MG63 (cell line): ENCODE measurements around the gene ITGB2. TPM values are rescaled to one million over a fixed set of nuclear protein-coding genes. Genes with fewer than 3 reads are reported as not detected.

Experiments
- DNase-seq: peaks from one replicate; pipeline ENCODE4 v3.0.0-alpha.2; 2020
- H3K27me3 ChIP-seq: fragments of 250-450 bp; sonication (Bioruptor Pico); 2 replicates; pipeline ENCODE4 v1.5.1; 2020; ENCODE audit warnings: mild to moderate bottlenecking, moderate library complexity
- H3K36me3 ChIP-seq: fragments of 250-450 bp; sonication (Bioruptor Pico); 2 replicates; pipeline ENCODE4 v1.5.1; 2020; ENCODE audit warnings: mild to moderate bottlenecking, moderate library complexity
- H3K4me3 ChIP-seq: fragments of 250-450 bp; sonication (Bioruptor Pico); 2 replicates; pipeline ENCODE4 v1.5.1; 2020; ENCODE audit warnings: mild to moderate bottlenecking, moderate library complexity
- H3K9me3 ChIP-seq: fragments of 250-450 bp; sonication (Bioruptor Pico); 2 replicates; pipeline ENCODE4 v1.5.1; 2020; ENCODE audit warnings: mild to moderate bottlenecking, moderate library complexity
- total RNA-seq: library from RNA; depleted of rRNA; stranded (reverse); fragments of >200 nt; shearing (Covaris generic); gene quantifications from 2 replicates; pipeline ENCODE4 v1.2.3, GENCODE V29; 2014; ENCODE audit warnings: low replicate concordance

The ITGB2 gene
- total RNA-seq, 1 experiment from 2014 or later = 12.9 TPM

- H3K27me3 ChIP-seq = no peaks in the 10 kb centered on the region
- peaks cover 85% of the 10 kb centered on the region for H3K36me3 ChIP-seq
- no peak for DNase-seq
Observed at GRCh38 chr21:44862869-44863685, 57.6 kb downstream of the ITGB2 start.

GRCh38 chr21:44858791-44859190 lies 61.9 kb downstream of the ITGB2 start:
- Histone ChIP-seq H3K9me3 (no peaks in the 10 kb centered on the region), H3K4me3 (no peak overlapping the region), H3K27me3 (no peaks in the 10 kb centered on the region), H3K36me3 (peaks cover 90% of the 10 kb centered on the region)
- no peak for DNase-seq

More at GRCh38 chr21:44862869-44863685, 57.6 kb downstream of the ITGB2 start:
- H3K4me3 ChIP-seq = no peak overlapping the region
- no peaks in the 10 kb centered on the region for H3K9me3 ChIP-seq

- H3K27me3 ChIP-seq = no peaks in the 10 kb centered on the region
- no peak for DNase-seq
- H3K4me3 ChIP-seq = no peak overlapping the region
- peaks cover 86% of the 10 kb centered on the region for H3K36me3 ChIP-seq
- H3K9me3 ChIP-seq = no peaks in the 10 kb centered on the region
Observed at GRCh38 chr21:44858291-44858690, 62.4 kb downstream of the ITGB2 start.

GRCh38 chr21:44857127-44857892 lies 63.4 kb downstream of the ITGB2 start:
- no peak for DNase-seq
- no peaks in the 10 kb centered on the region for H3K27me3 ChIP-seq
- H3K36me3 ChIP-seq = peaks cover 88% of the 10 kb centered on the region
- H3K9me3 ChIP-seq = no peaks in the 10 kb centered on the region
- H3K4me3 ChIP-seq = no peak overlapping the region

- Histone ChIP-seq H3K9me3 (no peaks in the 10 kb centered on the region), H3K27me3 (no peaks in the 10 kb centered on the region), H3K4me3 (no peak overlapping the region), H3K36me3 (peaks cover 86% of the 10 kb centered on the region)
- DNase-seq = no peak
Observed at GRCh38 chr21:44856131-44856530, 64.6 kb downstream of the ITGB2 start.

- H3K27me3 ChIP-seq = no peaks in the 10 kb centered on the region
- H3K4me3 ChIP-seq = no peak overlapping the region
- DNase-seq = no peak
- H3K9me3 ChIP-seq = no peaks in the 10 kb centered on the region
- H3K36me3 ChIP-seq = peaks cover 88% of the 10 kb centered on the region
Observed at GRCh38 chr21:44855572-44855971, 65.1 kb downstream of the ITGB2 start.

- DNase-seq = no peak
- H3K4me3 ChIP-seq = no peak overlapping the region
- peaks cover 88% of the 10 kb centered on the region for H3K36me3 ChIP-seq
- H3K9me3 ChIP-seq = no peaks in the 10 kb centered on the region
- H3K27me3 ChIP-seq = no peaks in the 10 kb centered on the region
Observed at GRCh38 chr21:44854664-44855446, 65.8 kb downstream of the ITGB2 start.

GRCh38 chr21:44854391-44854663 lies 66.4 kb downstream of the ITGB2 start:
- Histone ChIP-seq H3K36me3 (peaks cover 88% of the 10 kb centered on the region), H3K27me3 (no peaks in the 10 kb centered on the region), H3K9me3 (no peaks in the 10 kb centered on the region), H3K4me3 (no peak overlapping the region)
- no peak for DNase-seq

GRCh38 chr21:44853601-44854390 lies 66.9 kb downstream of the ITGB2 start:
- no peaks in the 10 kb centered on the region for H3K27me3 ChIP-seq
- H3K4me3 ChIP-seq = no peak overlapping the region
- DNase-seq = no peak
- H3K9me3 ChIP-seq = no peaks in the 10 kb centered on the region
- peaks cover 88% of the 10 kb centered on the region for H3K36me3 ChIP-seq

- no peaks in the 10 kb centered on the region for H3K27me3 ChIP-seq
- no peaks in the 10 kb centered on the region for H3K9me3 ChIP-seq
- peaks cover 66% of the 10 kb centered on the region for H3K36me3 ChIP-seq
- no peak for DNase-seq
- H3K4me3 ChIP-seq = no peak overlapping the region
Observed at GRCh38 chr21:44850905-44851657, 69.6 kb downstream of the ITGB2 start.

- DNase-seq = no peak
- Histone ChIP-seq H3K27me3 (no peaks in the 10 kb centered on the region), H3K4me3 (no peak overlapping the region), H3K9me3 (no peaks in the 10 kb centered on the region), H3K36me3 (peaks cover 58% of the 10 kb centered on the region)
Observed at GRCh38 chr21:44850208-44850800, 70.4 kb downstream of the ITGB2 start.

GRCh38 chr21:44849616-44850130 lies 71.0 kb downstream of the ITGB2 start:
- Histone ChIP-seq H3K4me3 (no peak overlapping the region), H3K36me3 (peaks cover 52% of the 10 kb centered on the region), H3K27me3 (no peaks in the 10 kb centered on the region), H3K9me3 (no peaks in the 10 kb centered on the region)
- no peak for DNase-seq

- no peaks in the 10 kb centered on the region for H3K27me3 ChIP-seq
- peaks cover 45% of the 10 kb centered on the region for H3K36me3 ChIP-seq
- H3K9me3 ChIP-seq = no peaks in the 10 kb centered on the region
- H3K4me3 ChIP-seq = no peak overlapping the region
- DNase-seq = no peak
Observed at GRCh38 chr21:44848821-44849521, 71.7 kb downstream of the ITGB2 start.

GRCh38 chr21:44847261-44848056 lies 73.2 kb downstream of the ITGB2 start:
- no peaks in the 10 kb centered on the region for H3K27me3 ChIP-seq
- peaks cover 35% of the 10 kb centered on the region for H3K36me3 ChIP-seq
- DNase-seq = no peak

More at GRCh38 chr21:44847261-44848056, 73.2 kb downstream of the ITGB2 start:
- H3K4me3 ChIP-seq = no peak overlapping the region
- no peaks in the 10 kb centered on the region for H3K9me3 ChIP-seq
